ENCODE results near the gene MYO1G.

MYO1G gene

GRCh38 chr7:44967571-44968446, 11.0 kb downstream of the MYO1G start:
- Histone ChIP-seq H3K9ac (ENCODE audit: low read depth, low read length, poor library complexity, severe bottlenecking) (no peak overlapping the region), H2AFZ (ENCODE audit: low read length) (no peak overlapping the region)
- no peak for TF ChIP-seq CTCF (conservative IDR thresholded peaks at IDR 0.05; ENCODE audit: low read length)
- TF ChIP-seq EZH2phosphoT487 (IDR thresholded peaks at IDR 0.05; ENCODE audit: borderline replicate concordance): no peak

GRCh38 chr7:44966731-44967538, 11.9 kb downstream of the MYO1G start:
- no peaks in the 10 kb centered on the region for H3K9me2 ChIP-seq (replicated peaks; ENCODE audit: low read depth, low read length)
- no peak overlapping the region for H3K4me2 ChIP-seq (ENCODE audit: low read depth, low read length, poor library complexity, severe bottlenecking)
- H2AFZ ChIP-seq (ENCODE audit: low read length): no peak overlapping the region
- H3K27me3 ChIP-seq (ENCODE audit: insufficient read depth, low read length, poor library complexity, severe bottlenecking): no peaks in the 10 kb centered on the region
- no peak for TF ChIP-seq CTCF (conservative IDR thresholded peaks at IDR 0.05; ENCODE audit: low read length)
- peaks cover 72% of the 10 kb centered on the region for H4K20me1 ChIP-seq (ENCODE audit: insufficient read depth, low read length, poor library complexity, severe bottlenecking)
- peaks cover 74% of the 10 kb centered on the region; the same call in 1 of the 2 replicates for H3K36me3 ChIP-seq (ENCODE audit: insufficient read depth, low read length)
- no peaks in the 10 kb centered on the region for H3K9me3 ChIP-seq (ENCODE audit: insufficient read depth, low read depth, low read length)
- H3K79me2 ChIP-seq (ENCODE audit: insufficient read depth, low read length): peaks cover 27% of the 10 kb centered on the region; the same call in 1 of the 2 replicates
- H3F3A ChIP-seq (ENCODE audit: low read depth): no peaks in the 10 kb centered on the region
- H3K4me3 ChIP-seq (ENCODE audit: low read length, poor library complexity, severe bottlenecking): no peak overlapping the region
- peaks cover 11% of the 10 kb centered on the region for H3K4me1 ChIP-seq (ENCODE audit: insufficient read depth, low read length, poor library complexity, severe bottlenecking)
- no peak overlapping the region for H3K9ac ChIP-seq (ENCODE audit: low read depth, low read length, poor library complexity, severe bottlenecking)

More at GRCh38 chr7:44967571-44968446, 11.0 kb downstream of the MYO1G start:
- Histone ChIP-seq H4K20me1 (ENCODE audit: insufficient read depth, low read length, poor library complexity, severe bottlenecking) (peaks cover 78% of the 10 kb centered on the region), H3K4me2 (ENCODE audit: low read depth, low read length, poor library complexity, severe bottlenecking) (no peak overlapping the region), H3K9me2 (replicated peaks; ENCODE audit: low read depth, low read length) (no peaks in the 10 kb centered on the region), H3K79me2 (ENCODE audit: insufficient read depth, low read length) (peaks cover 35% of the 10 kb centered on the region), H3K9me3 (ENCODE audit: insufficient read depth, low read depth, low read length) (no peaks in the 10 kb centered on the region), H3K4me1 (ENCODE audit: insufficient read depth, low read length, poor library complexity, severe bottlenecking) (peaks cover 18% of the 10 kb centered on the region), H3K4me3 (ENCODE audit: low read length, poor library complexity, severe bottlenecking) (no peak overlapping the region), H3F3A (ENCODE audit: low read depth) (no peaks in the 10 kb centered on the region), H3K27me3 (ENCODE audit: insufficient read depth, low read length, poor library complexity, severe bottlenecking) (no peaks in the 10 kb centered on the region), H3K36me3 (ENCODE audit: insufficient read depth, low read length) (peaks cover 83% of the 10 kb centered on the region; the same call in 1 of the 2 replicates)

GRCh38 chr7:44965937-44966730, 12.7 kb downstream of the MYO1G start:
- no peak overlapping the region for H3K4me2 ChIP-seq (ENCODE audit: low read depth, low read length, poor library complexity, severe bottlenecking)
- no peaks in the 10 kb centered on the region for H3K9me3 ChIP-seq (ENCODE audit: insufficient read depth, low read depth, low read length)
- H3F3A ChIP-seq (ENCODE audit: low read depth): no peaks in the 10 kb centered on the region
- H3K9ac ChIP-seq (ENCODE audit: low read depth, low read length, poor library complexity, severe bottlenecking): no peak overlapping the region
- H3K79me2 ChIP-seq (ENCODE audit: insufficient read depth, low read length): peaks cover 19% of the 10 kb centered on the region; the same call in 1 of the 2 replicates
- peaks cover 4% of the 10 kb centered on the region for H3K4me1 ChIP-seq (ENCODE audit: insufficient read depth, low read length, poor library complexity, severe bottlenecking)
- H2AFZ ChIP-seq (ENCODE audit: low read length): no peak overlapping the region
- H3K36me3 ChIP-seq (ENCODE audit: insufficient read depth, low read length): peaks cover 66% of the 10 kb centered on the region; the same call in 1 of the 2 replicates
- no peak for TF ChIP-seq CTCF (conservative IDR thresholded peaks at IDR 0.05; ENCODE audit: low read length)
- TF ChIP-seq EZH2phosphoT487 (IDR thresholded peaks at IDR 0.05; ENCODE audit: borderline replicate concordance): no peak
- no peaks in the 10 kb centered on the region for H3K27me3 ChIP-seq (ENCODE audit: insufficient read depth, low read length, poor library complexity, severe bottlenecking)
- no peaks in the 10 kb centered on the region for H3K9me2 ChIP-seq (replicated peaks; ENCODE audit: low read depth, low read length)
- H3K4me3 ChIP-seq (ENCODE audit: low read length, poor library complexity, severe bottlenecking): no peak overlapping the region
- peaks cover 64% of the 10 kb centered on the region for H4K20me1 ChIP-seq (ENCODE audit: insufficient read depth, low read length, poor library complexity, severe bottlenecking)

All from Loucy (cell line).